ENCODE data around the gene MEN1.

DNA sequence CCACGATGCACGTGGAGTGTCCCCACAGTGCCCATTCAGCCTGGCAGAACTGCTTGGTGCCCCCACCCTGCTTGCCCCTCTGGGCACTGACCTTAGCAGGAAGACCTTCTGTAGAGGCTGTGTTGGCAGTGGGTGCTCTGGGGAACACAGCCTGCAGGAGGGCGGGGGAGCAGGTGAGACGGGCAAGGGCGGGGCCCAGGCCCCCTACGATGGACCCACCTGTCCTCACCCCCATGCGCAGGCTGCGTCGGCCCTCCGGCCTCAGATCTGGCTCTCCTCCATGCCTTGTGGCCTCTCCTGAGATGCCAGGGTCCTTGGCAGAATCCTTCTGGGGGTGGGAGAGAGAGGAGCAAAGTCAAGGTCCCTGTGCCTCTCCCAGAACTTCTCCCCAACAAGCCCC is 23.2 kb upstream of the MEN1 start:
- no peak for TF ChIP-seq EZH2 (IDR thresholded peaks at IDR 0.05; ENCODE audit: low read length, unreplicated experiment)
- TF ChIP-seq, protein P1, sequence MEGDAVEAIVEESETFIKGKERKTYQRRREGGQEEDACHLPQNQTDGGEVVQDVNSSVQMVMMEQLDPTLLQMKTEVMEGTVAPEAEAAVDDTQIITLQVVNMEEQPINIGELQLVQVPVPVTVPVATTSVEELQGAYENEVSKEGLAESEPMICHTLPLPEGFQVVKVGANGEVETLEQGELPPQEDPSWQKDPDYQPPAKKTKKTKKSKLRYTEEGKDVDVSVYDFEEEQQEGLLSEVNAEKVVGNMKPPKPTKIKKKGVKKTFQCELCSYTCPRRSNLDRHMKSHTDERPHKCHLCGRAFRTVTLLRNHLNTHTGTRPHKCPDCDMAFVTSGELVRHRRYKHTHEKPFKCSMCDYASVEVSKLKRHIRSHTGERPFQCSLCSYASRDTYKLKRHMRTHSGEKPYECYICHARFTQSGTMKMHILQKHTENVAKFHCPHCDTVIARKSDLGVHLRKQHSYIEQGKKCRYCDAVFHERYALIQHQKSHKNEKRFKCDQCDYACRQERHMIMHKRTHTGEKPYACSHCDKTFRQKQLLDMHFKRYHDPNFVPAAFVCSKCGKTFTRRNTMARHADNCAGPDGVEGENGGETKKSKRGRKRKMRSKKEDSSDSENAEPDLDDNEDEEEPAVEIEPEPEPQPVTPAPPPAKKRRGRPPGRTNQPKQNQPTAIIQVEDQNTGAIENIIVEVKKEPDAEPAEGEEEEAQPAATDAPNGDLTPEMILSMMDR (conservative IDR thresholded peaks at IDR 0.05; ENCODE audit: low read depth, low read length) = no peak
